Large intestine (tissue), 3 donors: ENCODE results near the gene RHBDD3. TPM values are rescaled to one million over a fixed set of nuclear protein-coding genes. Genes with fewer than 3 reads are reported as not detected.

Experiments
- DNase-seq, 2 donors: peaks; one replicate each; pipeline versions ENCODE4 v3.0.0 to v3.0.0-alpha.2; 2013
- H3K27ac ChIP-seq: one replicate; pipeline ENCODE4 v1.5.1; 2013; ENCODE audit warnings: low read length
- H3K27me3 ChIP-seq: 2 replicates; pipeline ENCODE4 v1.6.1; 2013; ENCODE audit warnings: low read length; ENCODE audit not compliant: control insufficient read depth, insufficient read depth
- H3K36me3 ChIP-seq: 2 replicates; pipeline ENCODE4 v1.6.1; 2013; ENCODE audit warnings: low read length; ENCODE audit not compliant: control insufficient read depth, insufficient read depth
- H3K4me1 ChIP-seq: one replicate; pipeline ENCODE4 v1.6.1; 2013; ENCODE audit warnings: low read length; ENCODE audit not compliant: control insufficient read depth, insufficient read depth
- H3K4me3 ChIP-seq: one replicate; pipeline ENCODE4 v1.5.1; 2013; ENCODE audit warnings: low read length
- H3K9me3 ChIP-seq: one replicate; pipeline ENCODE4 v1.6.1; 2013; ENCODE audit warnings: mild to moderate bottlenecking, low read depth, low read length, moderate library complexity; ENCODE audit not compliant: control insufficient read depth
- WGBS: methylation state at CpG from one replicate; pipeline ENCODE4 v1.1.5; 2013; ENCODE audit warnings: low lambda C conversion rate; ENCODE audit not compliant: insufficient coverage; 5-methylcytosine and 5-hydroxymethylcytosine counted together
- polyA plus RNA-seq: library from polyadenylated mRNA; unstranded; fragments of 120-200 nt; gene quantifications from one replicate; pipeline ENCODE4 v1.2.1, GENCODE V29; 2013

Gene RHBDD3
- polyA plus RNA-seq, 1 donor: 26.3 TPM

DNA sequence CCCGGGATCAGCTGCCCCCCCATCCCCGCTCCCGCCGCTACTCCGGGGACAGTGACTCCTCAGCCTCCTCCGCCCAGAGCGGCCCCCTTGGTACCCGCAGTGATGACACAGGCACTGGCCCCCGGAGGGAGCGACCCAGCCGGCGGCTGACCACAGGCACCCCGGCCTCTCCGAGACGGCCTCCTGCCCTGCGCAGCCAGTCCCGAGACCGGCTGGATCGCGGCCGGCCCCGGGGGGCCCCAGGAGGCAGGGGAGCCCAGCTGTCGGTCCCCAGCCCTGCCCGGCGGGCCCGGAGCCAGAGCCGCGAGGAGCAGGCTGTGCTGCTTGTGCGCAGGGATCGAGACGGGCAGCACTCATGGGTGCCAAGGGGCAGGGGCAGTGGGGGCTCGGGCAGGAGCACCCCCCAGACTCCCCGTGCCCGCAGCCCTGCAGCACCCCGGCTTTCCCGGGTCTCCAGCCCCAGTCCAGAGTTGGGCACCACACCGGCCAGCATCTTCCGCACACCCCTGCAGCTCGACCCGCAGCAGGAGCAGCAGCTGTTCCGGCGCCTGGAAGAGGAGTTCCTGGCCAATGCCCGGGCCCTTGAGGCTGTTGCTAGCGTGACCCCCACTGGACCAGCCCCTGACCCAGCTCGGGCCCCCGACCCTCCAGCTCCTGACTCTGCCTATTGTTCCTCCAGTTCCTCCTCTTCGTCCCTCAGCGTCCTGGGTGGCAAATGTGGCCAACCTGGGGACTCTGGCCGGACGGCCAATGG, 43.9 kb upstream of the RHBDD3 start:
- Histone ChIP-seq H3K27me3 (peaks cover 34% of the 10 kb centered on the region), H3K27ac (no peak overlapping the region), H3K4me1 (peaks cover 48% of the 10 kb centered on the region), H3K9me3 (peaks cover 13% of the 10 kb centered on the region), H3K36me3 (no peaks in the 10 kb centered on the region), H3K4me3 (no peak overlapping the region)
- no CpG with 5 or more reads among the region's 50 CpGs for WGBS
- DNase-seq: no peak

GRCh38 chr22:29310863-29311339, 43.1 kb upstream of the RHBDD3 start:
- Histone ChIP-seq H3K36me3 (no peaks in the 10 kb centered on the region), H3K9me3 (peaks cover 11% of the 10 kb centered on the region), H3K27me3 (peaks cover 26% of the 10 kb centered on the region), H3K27ac (no peak overlapping the region), H3K4me1 (peaks cover 50% of the 10 kb centered on the region), H3K4me3 (no peak overlapping the region)
- peak; percentile 85 to 90 for DNase-seq
- no CpG with 5 or more reads among the region's 18 CpGs for WGBS

GRCh38 chr22:29310065-29310862, 42.5 kb upstream of the RHBDD3 start:
- DNase-seq: peak in 1 of 2 donors; percentile 20
- H3K4me3 ChIP-seq: no peak overlapping the region

DNA sequence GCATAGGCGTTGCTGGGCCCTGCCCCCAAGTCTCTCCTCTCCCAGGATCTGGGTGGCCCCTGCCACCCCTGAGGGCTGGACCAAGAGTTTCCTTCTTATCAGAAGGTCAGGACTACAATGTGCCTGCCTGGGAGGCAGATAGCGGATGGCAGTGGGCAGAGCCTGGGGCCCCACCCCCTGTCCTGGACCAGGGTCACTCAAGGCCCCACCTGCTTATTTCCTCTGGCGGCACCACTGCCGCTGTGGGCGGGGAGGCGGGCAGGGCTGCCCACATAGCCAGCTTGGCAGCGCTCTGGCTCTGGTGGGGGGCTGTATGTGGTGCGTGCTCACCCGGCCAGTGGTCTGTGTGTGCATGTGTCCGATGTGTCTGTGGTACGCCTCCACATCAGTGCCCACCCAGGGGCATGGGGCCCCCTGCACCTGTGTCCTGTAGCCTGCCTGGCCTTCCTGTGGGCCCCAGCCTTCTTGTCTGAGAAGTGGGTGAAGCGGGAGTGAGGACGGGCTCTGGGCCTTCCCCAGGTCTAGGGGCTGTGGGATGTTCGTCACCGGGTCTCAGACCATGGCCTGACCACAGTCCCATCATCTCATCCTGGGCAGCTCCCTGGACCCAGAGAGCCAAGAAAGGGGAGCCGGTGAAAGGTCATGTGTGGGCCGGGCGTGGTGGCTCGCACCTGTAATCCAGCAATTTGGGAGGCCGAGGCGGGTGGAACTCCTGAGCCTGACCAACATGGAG, 41.7 kb upstream of the RHBDD3 start:
- Histone ChIP-seq H3K27ac (no peak overlapping the region), H3K4me1 (peaks cover 47% of the 10 kb centered on the region)

More at GRCh38 chr22:29310065-29310862, 42.5 kb upstream of the RHBDD3 start:
- Histone ChIP-seq H3K9me3 (peaks cover 9% of the 10 kb centered on the region), H3K36me3 (no peaks in the 10 kb centered on the region), H3K27me3 (peaks cover 22% of the 10 kb centered on the region), H3K27ac (no peak overlapping the region), H3K4me1 (peaks cover 50% of the 10 kb centered on the region)
- WGBS: 100% methylated on average over 1 of the region's 28 CpGs

DNA sequence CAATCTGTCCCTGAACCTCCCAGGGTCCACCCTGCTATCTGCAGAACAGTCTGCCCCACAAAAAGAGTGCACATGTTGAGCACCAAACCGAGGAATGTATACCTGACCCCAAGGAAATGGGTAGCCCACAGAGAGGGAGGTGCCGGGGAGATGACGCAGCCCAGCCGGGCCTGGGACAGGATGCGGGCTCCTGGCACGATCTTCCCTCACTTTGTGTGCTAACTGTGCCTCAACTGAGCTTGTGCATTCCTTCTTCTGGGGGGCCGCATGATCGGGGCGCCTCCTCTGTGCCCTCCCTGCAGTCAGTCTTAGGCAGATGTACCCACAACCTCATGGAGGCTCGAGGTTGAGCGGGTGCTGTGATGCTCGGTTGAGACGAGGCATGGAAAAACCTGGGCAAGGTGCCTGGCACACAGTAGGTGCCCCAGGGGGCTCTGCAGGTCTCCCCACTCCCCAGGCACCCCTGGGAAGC, 41.0 kb upstream of the RHBDD3 start:
- Histone ChIP-seq H3K9me3 (peaks cover 9% of the 10 kb centered on the region), H3K4me3 (no peak overlapping the region), H3K27me3 (peaks cover 10% of the 10 kb centered on the region), H3K4me1 (peaks cover 41% of the 10 kb centered on the region), H3K36me3 (no peaks in the 10 kb centered on the region), H3K27ac (no peak overlapping the region)
- no peak for DNase-seq
- no CpG with 5 or more reads among the region's 13 CpGs for WGBS

More for the DNA sequence above, 41.7 kb upstream of the RHBDD3 start:
- Histone ChIP-seq H3K36me3 (no peaks in the 10 kb centered on the region), H3K4me3 (no peak overlapping the region), H3K9me3 (peaks cover 9% of the 10 kb centered on the region), H3K27me3 (peaks cover 16% of the 10 kb centered on the region)
- peak in 1 of 2 donors; percentile 31 for DNase-seq
- WGBS: no CpG with 5 or more reads among the region's 21 CpGs

DNA sequence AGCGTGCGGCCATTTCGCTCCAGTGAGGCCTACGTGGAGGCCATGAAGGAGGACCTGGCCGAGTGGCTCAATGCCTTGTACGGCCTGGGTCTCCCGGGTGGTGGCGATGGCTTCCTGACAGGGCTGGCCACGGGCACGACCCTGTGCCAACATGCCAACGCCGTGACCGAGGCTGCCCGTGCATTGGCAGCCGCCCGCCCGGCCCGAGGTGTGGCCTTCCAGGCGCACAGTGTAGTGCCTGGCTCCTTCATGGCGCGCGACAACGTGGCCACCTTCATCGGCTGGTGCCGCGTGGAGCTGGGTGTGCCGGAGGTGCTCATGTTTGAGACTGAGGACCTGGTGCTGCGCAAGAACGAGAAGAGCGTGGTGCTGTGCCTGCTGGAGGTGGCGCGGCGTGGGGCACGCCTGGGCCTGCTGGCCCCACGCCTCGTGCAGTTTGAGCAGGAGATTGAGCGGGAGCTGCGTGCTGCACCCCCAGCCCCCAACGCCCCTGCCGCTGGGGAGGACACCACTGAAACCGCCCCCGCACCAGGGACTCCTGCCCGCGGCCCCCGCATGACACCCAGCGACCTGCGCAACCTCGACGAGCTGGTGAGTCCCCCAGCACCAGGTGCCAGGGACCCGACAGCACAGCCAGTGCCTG, 40.5 kb upstream of the RHBDD3 start:
- Histone ChIP-seq H3K27ac (no peak overlapping the region), H3K36me3 (no peaks in the 10 kb centered on the region), H3K9me3 (peaks cover 6% of the 10 kb centered on the region), H3K4me3 (no peak overlapping the region), H3K4me1 (peaks cover 38% of the 10 kb centered on the region), H3K27me3 (peaks cover 4% of the 10 kb centered on the region)
- WGBS: no CpG with 5 or more reads among the region's 50 CpGs
- DNase-seq: no peak

GRCh38 chr22:29307596-29308147, 39.9 kb upstream of the RHBDD3 start:
- Histone ChIP-seq H3K27me3 (no peaks in the 10 kb centered on the region), H3K4me3 (peak overlapping the region; percentile 76), H3K36me3 (no peaks in the 10 kb centered on the region), H3K4me1 (peaks cover 41% of the 10 kb centered on the region), H3K9me3 (peaks cover 6% of the 10 kb centered on the region), H3K27ac (no peak overlapping the region)
- DNase-seq: no peak
- WGBS: no CpG with 5 or more reads among the region's 20 CpGs

GRCh38 chr22:29306835-29307595, 39.2 kb upstream of the RHBDD3 start:
- H3K27ac ChIP-seq: no peak overlapping the region
- H3K4me1 ChIP-seq: peaks cover 44% of the 10 kb centered on the region
- H3K4me3 ChIP-seq: peak overlapping the region; percentile 76
- H3K27me3 ChIP-seq: no peaks in the 10 kb centered on the region
- H3K9me3 ChIP-seq: peaks cover 4% of the 10 kb centered on the region
- WGBS: no CpG with 5 or more reads among the region's 83 CpGs
- H3K36me3 ChIP-seq: no peaks in the 10 kb centered on the region
- DNase-seq: peak; percentile 54 to 82

DNA sequence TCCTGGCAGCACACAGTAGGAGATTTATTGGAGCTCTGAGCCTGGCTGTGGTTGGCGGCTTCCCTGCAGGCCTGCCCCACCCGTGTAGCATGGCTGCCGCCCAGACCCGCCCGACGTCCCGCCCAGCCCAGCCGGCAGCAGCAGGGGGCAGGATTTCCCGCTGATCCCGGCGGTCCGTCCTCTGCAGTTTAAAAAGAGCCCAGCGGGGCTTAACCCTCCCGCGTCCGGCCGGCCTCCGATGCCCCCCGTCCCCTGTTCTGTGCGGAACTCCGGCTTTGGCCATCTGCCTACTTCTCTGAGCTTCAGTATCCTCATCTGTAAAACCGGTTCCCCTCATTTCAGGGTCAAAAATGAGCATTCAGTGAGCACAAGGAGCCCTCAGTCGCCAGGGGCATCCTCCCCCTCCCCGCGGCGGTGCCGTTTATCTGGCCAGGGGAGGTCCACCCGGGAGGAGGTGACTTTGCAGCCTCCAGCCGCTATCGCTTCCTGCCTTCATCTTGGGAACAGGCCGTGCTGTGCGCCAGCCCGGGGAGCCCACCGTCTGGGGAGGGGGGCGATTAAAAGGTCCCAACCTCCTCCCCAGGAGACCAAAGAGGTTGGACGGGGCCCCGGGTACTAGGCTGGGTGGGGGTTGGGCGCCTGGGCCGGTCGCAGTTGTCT, 38.5 kb upstream of the RHBDD3 start, which contains the start of gene GAS2L1:
Gene GAS2L1 (plus strand): TSS at position 476 of the 660 bp plus-strand sequence. CDS start 1,456 bp downstream, outside the sequence.
- Histone ChIP-seq H3K27me3 (no peaks in the 10 kb centered on the region), H3K36me3 (peaks cover 5% of the 10 kb centered on the region), H3K27ac (no peak within 1 kb of the TSS), H3K9me3 (no peaks in the 10 kb centered on the region), H3K4me1 (peaks cover 43% of the 10 kb centered on the region), H3K4me3 (peak within 1 kb of the TSS; percentile 76)
- WGBS: no CpG with 5 or more reads among the region's 40 CpGs
- peak; percentile 64 to 81 for DNase-seq
